Liver (tissue), 9 donors: ENCODE data around the gene PFN4. TPM values are rescaled to one million over a fixed set of nuclear protein-coding genes. Genes with fewer than 3 reads are reported as not detected.
"Not testable (repeated sequence)": the region's sequence is repeated elsewhere in the genome, so short reads cannot be mapped to it uniquely, and the experiment has no call there.

Experiments
- DNase-seq: peaks from one replicate; pipeline ENCODE4 v3.0.0-alpha.2; 2017; ENCODE audit warnings: low spot score
- H3K27ac ChIP-seq, 2 donors: one replicate each; pipeline ENCODE4 v1.7.0; 2013; ENCODE audit warnings: inconsistent platforms in 2 of 2, low read length in 2 of 2, control low read depth in 1 of 2, low read depth in 1 of 2, mild to moderate bottlenecking in 1 of 2
- H3K27me3 ChIP-seq, 4 donors: one replicate each; pipeline versions ENCODE4 v1.6.1 to v1.7.0; 2013; ENCODE audit warnings: low read length in 3 of 4, inconsistent platforms in 1 of 4, mild to moderate bottlenecking in 1 of 4, moderate library complexity in 1 of 4; ENCODE audit not compliant: control insufficient read depth in 4 of 4, insufficient read depth in 4 of 4
- H3K36me3 ChIP-seq, 4 donors: one replicate each; pipeline versions ENCODE4 v1.6.1 to v1.7.0; 2013; ENCODE audit warnings: low read length in 3 of 4, mild to moderate bottlenecking in 3 of 4, low read depth in 1 of 4, moderate library complexity in 1 of 4; ENCODE audit not compliant: control insufficient read depth in 4 of 4, insufficient read depth in 3 of 4
- H3K4me1 ChIP-seq, 4 donors: one replicate each; pipeline versions ENCODE4 v1.6.1 to v1.7.0; 2013; ENCODE audit warnings: low read length in 3 of 4, mild to moderate bottlenecking in 3 of 4, moderate library complexity in 1 of 4; ENCODE audit not compliant: control insufficient read depth in 4 of 4, insufficient read depth in 4 of 4
- H3K4me3 ChIP-seq, 3 donors: one replicate each; pipeline versions ENCODE4 v1.6.1 to v1.7.0; 2013; ENCODE audit warnings: low read length in 3 of 3, control low read depth in 1 of 3, low read depth in 1 of 3, mild to moderate bottlenecking in 1 of 3
- H3K9ac ChIP-seq, 2 donors: one replicate each; pipeline ENCODE4 v1.7.0; 2013; ENCODE audit warnings: low read length in 2 of 2, mild to moderate bottlenecking in 2 of 2, moderate library complexity in 2 of 2, control low read depth in 1 of 2, low read depth in 1 of 2
- H3K9me3 ChIP-seq, 4 donors: one replicate each; pipeline versions ENCODE4 v1.6.1 to v1.7.0; 2013; ENCODE audit warnings: low read length in 3 of 4; ENCODE audit not compliant: control insufficient read depth in 4 of 4
- ATF3 ChIP-seq: IDR thresholded peaks from 2 replicates; pipeline ENCODE4 v1.6.1; 2016; ENCODE audit warnings: antibody characterized with exemption
- FOXA1 ChIP-seq: IDR thresholded peaks from 2 replicates; pipeline ENCODE4 v1.6.1; 2016; ENCODE audit warnings: antibody characterized with exemption
- FOXA2 ChIP-seq: IDR thresholded peaks from 2 replicates; pipeline ENCODE4 v1.6.1; 2016; ENCODE audit warnings: antibody characterized with exemption
- GABPA ChIP-seq, 2 donors: IDR thresholded peaks in 1 of 2; conservative IDR thresholded peaks in 1 of 2; 2 replicates each; pipeline ENCODE4 v1.6.1; 2016; ENCODE audit warnings: antibody characterized with exemption in 2 of 2, mild to moderate bottlenecking in 1 of 2, moderate library complexity in 1 of 2
- HNF4A ChIP-seq, 2 donors: conservative IDR thresholded peaks; 2 replicates each; pipeline ENCODE4 v1.6.1; 2016; ENCODE audit warnings: antibody characterized with exemption in 2 of 2, mild to moderate bottlenecking in 2 of 2
- HNF4G ChIP-seq: IDR thresholded peaks from 2 replicates; pipeline ENCODE4 v1.6.1; 2016; ENCODE audit warnings: antibody characterized with exemption
- JUND ChIP-seq, 2 donors: IDR thresholded peaks; 2 replicates each; pipeline ENCODE4 v1.6.1; 2016; ENCODE audit warnings: antibody characterized with exemption in 2 of 2
- NR2F2 ChIP-seq: IDR thresholded peaks from 2 replicates; pipeline ENCODE4 v1.6.1; 2016; ENCODE audit warnings: antibody characterized with exemption
- REST ChIP-seq: IDR thresholded peaks from 2 replicates; pipeline ENCODE4 v1.6.1; 2016; ENCODE audit warnings: antibody characterized with exemption, mild to moderate bottlenecking
- RXRA ChIP-seq, 2 donors: IDR thresholded peaks; 2 replicates each; pipeline ENCODE4 v1.6.1; 2017 to 2018; ENCODE audit warnings: antibody characterized with exemption in 2 of 2, mild to moderate bottlenecking in 1 of 2
- SP1 ChIP-seq: IDR thresholded peaks from 2 replicates; pipeline ENCODE4 v1.6.1; 2018; ENCODE audit warnings: antibody characterized with exemption, mild to moderate bottlenecking
- TAF1 ChIP-seq: conservative IDR thresholded peaks from 2 replicates; pipeline ENCODE4 v1.6.1; 2016; ENCODE audit warnings: antibody characterized with exemption, mild to moderate bottlenecking
- YY1 ChIP-seq: IDR thresholded peaks from 2 replicates; pipeline ENCODE4 v1.6.1; 2016; ENCODE audit warnings: antibody characterized with exemption, mild to moderate bottlenecking
- ZBTB33 ChIP-seq: IDR thresholded peaks from 2 replicates; pipeline ENCODE4 v1.6.1; 2016; ENCODE audit warnings: antibody characterized with exemption
- WGBS: extraction: QIAGEN DNeasy Blood & Tissue Kit; methylation state at CpG from one replicate; pipeline ENCODE4 v1.1.7; 2013; 5-methylcytosine and 5-hydroxymethylcytosine counted together
- polyA plus RNA-seq, 2 donors: library from polyadenylated mRNA; stranded (reverse) in 1 of 2; unstranded in 1 of 2; fragments of 200-250 nt in 1 of 2; fragments of >200 nt in 1 of 2; fragmentation: Nextera tagmentation in 1 of 2; extraction: Ambion mirVana in 1 of 2; gene quantifications; one replicate each; pipeline versions ENCODE4 v1.2.1 to v1.2.3, GENCODE V29; 2013 to 2015
- total RNA-seq, 2 donors: library from RNA; depleted of rRNA; stranded (reverse); fragments of >200 nt; gene quantifications; one replicate each; pipeline ENCODE4 v1.2.3, GENCODE V29; 2014
- donor health status: healthy.
- donor health status: healthy.
- donor health status: healthy.
- donor health status: healthy.
- donor health status: healthy.

The PFN4 gene
- total and polyA plus RNA-seq, 4 donors = 0.12 to 0.51 (median 0.40) TPM; not detected in 1

DNA sequence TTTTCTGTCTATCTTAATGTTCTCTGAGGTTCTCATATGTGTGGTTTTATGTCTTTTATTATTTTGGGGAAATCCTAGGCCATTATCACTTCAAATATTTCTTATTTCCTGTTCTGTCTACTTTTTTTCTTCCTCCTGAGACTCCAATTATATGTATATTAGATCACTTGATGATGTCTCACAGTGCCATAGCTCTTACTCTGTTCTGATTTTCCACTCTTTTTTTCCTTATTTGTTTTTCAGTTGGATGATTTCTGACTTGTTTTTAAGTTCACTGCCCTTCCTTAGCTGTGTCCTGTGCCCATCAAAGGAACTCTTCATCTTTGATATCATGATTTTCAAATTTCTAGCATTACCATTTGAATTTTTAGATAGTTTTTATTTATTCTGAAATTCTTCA lies 24.2 kb upstream of the PFN4 start:
- Histone ChIP-seq H3K27me3 (no peaks in the 10 kb centered on the region), H3K9me3 (peaks cover 3 to 8% (median 7%) of the 10 kb centered on the region in 4 donors), H3K9ac (no peak overlapping the region), H3K27ac (no peak overlapping the region), H3K4me3 (no peak overlapping the region), H3K4me1 (no peaks in the 10 kb centered on the region), H3K36me3 (peaks cover 0 to 4% (median 2%) of the 10 kb centered on the region in 4 donors)
- TF ChIP-seq YY1 (no peak), NR2F2 (no peak), SP1 (no peak), ZBTB33 (no peak), HNF4A (conservative IDR thresholded peaks at IDR 0.05) (no peak), JUND (IDR thresholded peaks at IDR 0.05) (no peak), HNF4G (no peak), REST (no peak), TAF1 (no peak)
- no peak for DNase-seq

DNA sequence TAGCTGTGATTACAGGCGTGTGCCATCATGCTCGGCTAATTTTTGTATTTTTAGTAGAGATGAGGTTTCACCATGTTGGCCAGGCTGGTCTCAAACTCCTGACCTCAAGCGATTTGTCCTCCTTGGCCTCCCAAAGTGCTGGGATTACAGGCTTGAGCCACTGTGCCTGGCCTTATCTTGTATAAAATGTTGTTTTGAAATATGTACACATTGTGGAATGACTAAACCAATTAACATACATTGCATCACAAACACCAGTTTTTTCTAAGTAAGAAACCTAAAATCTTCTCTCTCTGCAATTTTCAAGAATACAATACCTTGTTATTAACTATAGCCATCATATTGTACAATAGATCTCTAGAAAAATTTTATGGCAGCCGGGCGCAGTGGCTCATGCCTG lies 17.2 kb upstream of the PFN4 start:
- not testable (repeated sequence) for H3K4me3 ChIP-seq, H3K27ac ChIP-seq
- 94% methylated on average over 5 of the region's 5 CpGs for WGBS

GRCh38 chr2:24132543-24132942 lies 9.4 kb upstream of the PFN4 start:
- no peak for TF ChIP-seq ATF3
- no peak for TF ChIP-seq FOXA2
- TF ChIP-seq JUND (IDR thresholded peaks at IDR 0.05) = no peak
- no peak for TF ChIP-seq FOXA1
- TF ChIP-seq RXRA (IDR thresholded peaks at IDR 0.05) = no peak
- no peak for TF ChIP-seq TAF1
- no peak for TF ChIP-seq HNF4G
- TF ChIP-seq REST = no peak
- TF ChIP-seq GABPA (IDR thresholded peaks at IDR 0.05 in 1 of 2, conservative IDR thresholded peaks at IDR 0.05 in 1 of 2) = no peak
- no peak for TF ChIP-seq YY1
- peaks cover 0 to 1% (median 0%) of the 10 kb centered on the region in 4 donors for H3K9me3 ChIP-seq
- no peaks in the 10 kb centered on the region for H3K36me3 ChIP-seq
- no peak overlapping the region for H3K9ac ChIP-seq
- WGBS = 98% methylated on average over 3 of the region's 3 CpGs
- H3K27me3 ChIP-seq = no peaks in the 10 kb centered on the region
- H3K4me1 ChIP-seq = no peaks in the 10 kb centered on the region
- DNase-seq = no peak
- H3K27ac ChIP-seq = no peak overlapping the region
- H3K4me3 ChIP-seq = no peak overlapping the region

More for the DNA sequence above, 17.2 kb upstream of the PFN4 start:
- not testable (repeated sequence) for H3K4me1 ChIP-seq, H3K9ac ChIP-seq, H3K9me3 ChIP-seq, H3K27me3 ChIP-seq, DNase-seq, H3K36me3 ChIP-seq
